Right lobe of liver (tissue), 6 donors: ENCODE results near the gene ARHGAP42. TPM values are rescaled to one million over a fixed set of nuclear protein-coding genes. Genes with fewer than 3 reads are reported as not detected.

Source experiments
- ATAC-seq, 4 donors: fragments of 200-7000 bp; cut with Tn5 transposase; one replicate each; pipeline ENCODE4 v1.9.1; 2020; ENCODE audit warnings: mild to moderate bottlenecking in 4 of 4, moderate library complexity in 4 of 4
- DNase-seq, 3 donors: peaks; one replicate each; pipeline ENCODE4 v3.0.0-alpha.2; 2020
- H3K27ac ChIP-seq, 3 donors: fragments of 200-600 bp; one replicate each; pipeline ENCODE4 v1.8.0; 2022
- H3K27me3 ChIP-seq, 2 donors: fragments of 200-600 bp; one replicate each; pipeline ENCODE4 v1.8.0; 2022
- H3K36me3 ChIP-seq, 4 donors: fragments of 200-600 bp; sonication (generic) in 1 of 4; one replicate each; pipeline versions ENCODE4 v1.5.1 to v1.8.0; 2017 to 2022; ENCODE audit warnings: control low read depth in 1 of 4
- H3K4me1 ChIP-seq, 4 donors: fragments of 200-600 bp; sonication (generic) in 1 of 4; one replicate each; pipeline versions ENCODE4 v1.5.1 to v1.8.0; 2017 to 2022; ENCODE audit warnings: control low read depth in 1 of 4
- H3K4me3 ChIP-seq, 3 donors: fragments of 200-600 bp; one replicate each; pipeline ENCODE4 v1.8.0; 2022
- H3K9me3 ChIP-seq, 4 donors: fragments of 200-600 bp; sonication (generic) in 1 of 4; one replicate each; pipeline versions ENCODE4 v1.5.1 to v1.8.0; 2017 to 2022; ENCODE audit warnings: control low read depth in 1 of 4
- CTCF ChIP-seq, 4 donors: fragments of 200-600 bp in 3 of 4; fragments of 450-650 bp in 1 of 4; IDR thresholded peaks; one replicate each; pipeline versions ENCODE4 v1.5.1 to v1.8.0; 2016 to 2022; ENCODE audit warnings: antibody characterized with exemption in 4 of 4, mild to moderate bottlenecking in 2 of 4
- POLR2A ChIP-seq: fragments of 450-650 bp; IDR thresholded peaks from one replicate; pipeline ENCODE4 v1.6.1; 2017; ENCODE audit warnings: antibody characterized with exemption, mild to moderate bottlenecking
- WGBS: methylation state at CpG from one replicate; pipeline ENCODE4 v1.1.6; 2018; ENCODE audit warnings: low coverage, low lambda C conversion rate; ENCODE audit not compliant: insufficient coverage; ENCODE audit errors: missing lambda C conversion rate; 5-methylcytosine and 5-hydroxymethylcytosine counted together
- intact Hi-C, 2 donors: fragments of 100-400 bp; cut with DNase I; formaldehyde crosslinking; loops; one replicate each; pipeline versions ENCODE4 v1.11.2 to v1.14.1; 2022
- total RNA-seq, 6 experiments: library from RNA; depleted of rRNA in 2 of 6; stranded (reverse); fragments of >200 nt in 2 of 6; fragmentation: NEBNext Ultra II Directional in 3 of 6; extraction: Animal tissue kit (Norgen Biotek cat#: 25700) in 3 of 6; gene quantifications; one replicate each; pipeline versions ENCODE4 v1.1.0 to v1.2.4, GENCODE V29; 2016 to 2023
- donor health status: DM: no; HTN: yes; CAD: no.
- donor health status: DM: no; HTN: no; CAD: no.
- donor health status: DM: no; HTN: no; CAD: no.
- donor health status: DM: no; HTN: yes; CAD: no.
- donor health status: DM: no; HTN: yes; CAD: no.

ARHGAP42 gene
- total RNA-seq, 6 experiments from 2014 or later, result 8.7 to 15.8 (median 13.1) TPM

- no peaks in the 10 kb centered on the region for H3K9me3 ChIP-seq
- H3K4me1 ChIP-seq, result no peaks in the 10 kb centered on the region
- 94% methylated on average over 3 of the region's 3 CpGs for WGBS
- DNase-seq (no peak), ATAC-seq (no peak)
- no peak overlapping the region for H3K27ac ChIP-seq
- no peak overlapping the region for H3K4me3 ChIP-seq
- intact Hi-C loops, result no loop called here
- H3K27me3 ChIP-seq, result no peaks in the 10 kb centered on the region
- no peak for TF ChIP-seq POLR2A
- H3K36me3 ChIP-seq, result no peaks in the 10 kb centered on the region
These were observed 123.6 kb downstream of the ARHGAP42 start for GRCh38 chr11:100810666-100811065.

GRCh38 chr11:100812517-100812916, 125.4 kb downstream of the ARHGAP42 start:
- Histone ChIP-seq H3K4me3 (no peak overlapping the region), H3K9me3 (no peaks in the 10 kb centered on the region), H3K36me3 (no peaks in the 10 kb centered on the region), H3K4me1 (no peaks in the 10 kb centered on the region), H3K27me3 (no peaks in the 10 kb centered on the region), H3K27ac (no peak overlapping the region)
- ATAC-seq, result no peak
- intact Hi-C loops, result no loop called here
- no peak for TF ChIP-seq POLR2A
- TF ChIP-seq CTCF (IDR thresholded peaks at IDR 0.05), result no peak
- DNase-seq, result no peak
- 48% methylated on average over 2 of the region's 2 CpGs for WGBS

- Histone ChIP-seq H3K9me3 (no peaks in the 10 kb centered on the region), H3K27ac (no peak overlapping the region), H3K36me3 (no peaks in the 10 kb centered on the region), H3K4me1 (no peaks in the 10 kb centered on the region), H3K27me3 (no peaks in the 10 kb centered on the region), H3K4me3 (no peak overlapping the region)
- ATAC-seq, result no peak
- intact Hi-C loops, result no loop called here
- 100% methylated on average over 1 of the region's 1 CpG for WGBS
- DNase-seq, result no peak
- no peak for TF ChIP-seq CTCF (IDR thresholded peaks at IDR 0.05)
These were observed 128.8 kb downstream of the ARHGAP42 start for GRCh38 chr11:100815787-100816330.

GRCh38 chr11:100816823-100817222, 129.7 kb downstream of the ARHGAP42 start:
- H3K4me3 ChIP-seq, result no peak overlapping the region
- no peaks in the 10 kb centered on the region for H3K4me1 ChIP-seq
- WGBS, result 86% methylated on average over 1 of the region's 2 CpGs
- intact Hi-C loops, result no loop called here
- TF ChIP-seq CTCF (IDR thresholded peaks at IDR 0.05), result no peak
- TF ChIP-seq POLR2A, result no peak
- H3K27ac ChIP-seq, result no peak overlapping the region
- ATAC-seq (no peak), DNase-seq (no peak)
- H3K36me3 ChIP-seq, result no peaks in the 10 kb centered on the region
- no peaks in the 10 kb centered on the region for H3K9me3 ChIP-seq
- no peaks in the 10 kb centered on the region for H3K27me3 ChIP-seq

GRCh38 chr11:100817620-100818019, 130.5 kb downstream of the ARHGAP42 start:
- no peaks in the 10 kb centered on the region for H3K27me3 ChIP-seq
- H3K4me1 ChIP-seq, result peaks cover 0 to 1% (median 0%) of the 10 kb centered on the region in 4 donors
- TF ChIP-seq POLR2A, result no peak
- TF ChIP-seq CTCF (IDR thresholded peaks at IDR 0.05), result no peak
- H3K36me3 ChIP-seq, result no peaks in the 10 kb centered on the region
- no peaks in the 10 kb centered on the region for H3K9me3 ChIP-seq
- no peak overlapping the region for H3K27ac ChIP-seq
- DNase-seq, result no peak
- 57% methylated on average over 2 of the region's 2 CpGs for WGBS
- H3K4me3 ChIP-seq, result no peak overlapping the region
- intact Hi-C loops, result no loop called here
- ATAC-seq, result no peak
